HepG2 (cell line): ENCODE data around the gene SH3GL2. TPM values are rescaled to one million over a fixed set of nuclear protein-coding genes. Genes with fewer than 3 reads are reported as not detected.

Experiments
- ATAC-seq: fragments of 200-7000 bp; cut with Tn5 transposase; 3 replicates; pipeline ENCODE4 v1.9.1; 2020; ENCODE audit warnings: mild to moderate bottlenecking, moderate library complexity
- BruUV-seq: library from RNA; stranded (reverse); fragments of 400-500 nt; replicated peaks from 2 replicates; lab custom pipeline; 2021; lab: Mats Ljungman, UMichigan
- CTCF ChIA-PET: fragments of 300-600 bp; formaldehyde crosslinking; extraction: SDS; loops from one replicate; lab custom pipeline; 2021; ENCODE audit warnings: low total read pairs, inconsistent platforms, low intra/inter-chr PET ratio; lab: Yijun Ruan, JAX
- POLR2A ChIA-PET: fragments of 350-600 bp; sonication (Branson Sonifier 250); formaldehyde crosslinking; loops from one replicate; lab custom pipeline; 2020; ENCODE audit warnings: antibody characterized with exemption, inconsistent platforms; lab: Yijun Ruan, JAX
- DNase-seq: peaks from one replicate; pipeline ENCODE4 v3.0.0-alpha.2; 2015; ENCODE audit warnings: low spot score
- FAIRE-seq: peaks from 3 replicates; lab custom pipeline; 2011; peaks lifted over from hg19 to GRCh38; lab: Jason Lieb, UNC
- H2AFZ ChIP-seq: one replicate; pipeline ENCODE4 v1.6.1; 2011; ENCODE audit warnings: low read length, inconsistent platforms
- H3K27ac ChIP-seq: fragments of 300-600 bp; 3 replicates; pipeline ENCODE4 v1.8.0; 2011; ENCODE audit warnings: mixed run types, mild to moderate bottlenecking, mixed read lengths, low read length, inconsistent platforms; ENCODE audit not compliant: insufficient read depth; ENCODE audit errors: extremely low read length
- H3K27me3 ChIP-seq, 2 experiments: fragments of 200-600 bp in 1 of 2; 2 replicates in 1 of 2; 3 replicates in 1 of 2; pipeline versions ENCODE4 v1.6.0 to v1.8.0; 2011; ENCODE audit warnings: low read length in 2 of 2, mild to moderate bottlenecking in 2 of 2, moderate library complexity in 2 of 2, inconsistent platforms in 1 of 2; ENCODE audit not compliant: insufficient read depth in 2 of 2, control insufficient read depth in 1 of 2
- H3K36me3 ChIP-seq, 2 experiments: fragments of 200-600 bp in 1 of 2; replicated peaks in 1 of 2; 2 replicates in 1 of 2; 3 replicates in 1 of 2; pipeline versions ENCODE4 v1.5.1 to v1.8.0; 2011; ENCODE audit warnings: low read length in 2 of 2, inconsistent platforms in 1 of 2; ENCODE audit not compliant: insufficient read depth in 2 of 2, control insufficient read depth in 1 of 2
- H3K4me1 ChIP-seq: 2 replicates; pipeline ENCODE4 v1.5.1; 2012; ENCODE audit warnings: low read length, inconsistent platforms; ENCODE audit not compliant: insufficient read depth
- H3K4me2 ChIP-seq: 2 replicates; pipeline ENCODE4 v1.6.0; 2011; ENCODE audit warnings: low read depth, low read length, inconsistent platforms
- H3K4me3 ChIP-seq, 3 experiments: fragments of 200-600 bp in 1 of 3; sonication (generic), shearing (Covaris generic) in 1 of 3; replicated peaks in 1 of 3; 2 replicates each; pipeline ENCODE4 v1.5.1; 2011 to 2016; ENCODE audit warnings: low read length in 3 of 3, inconsistent platforms in 2 of 3, low read depth in 2 of 3, mild to moderate bottlenecking in 2 of 3, control low read depth in 1 of 3, mixed read lengths in 1 of 3; ENCODE audit not compliant: insufficient read depth in 1 of 3
- H3K79me2 ChIP-seq: one replicate; pipeline ENCODE4 v1.6.1; 2011; ENCODE audit warnings: low read length, inconsistent platforms; ENCODE audit not compliant: insufficient read depth
- H3K9ac ChIP-seq: 2 replicates; pipeline ENCODE4 v1.6.0; 2011; ENCODE audit warnings: mild to moderate bottlenecking, low read depth, low read length, inconsistent platforms; ENCODE audit not compliant: insufficient read depth
- H3K9me3 ChIP-seq: 2 replicates; pipeline ENCODE4 v1.5.1; 2012; ENCODE audit warnings: mild to moderate bottlenecking, low read length
- H4K20me1 ChIP-seq: 2 replicates; pipeline ENCODE4 v1.6.0; 2011; ENCODE audit warnings: inconsistent platforms, mild to moderate bottlenecking, low read length, moderate library complexity; ENCODE audit not compliant: insufficient read depth
- ATF7-NPFF ChIP-seq: sonication (generic); formaldehyde crosslinking; IDR thresholded peaks from 2 replicates; pipeline ENCODE4 v1.8.1; 2023; ENCODE audit warnings: mild to moderate bottlenecking, low read depth, missing genetic modification reagents, moderate library complexity
- FOXC1 ChIP-seq: sonication (generic); formaldehyde crosslinking; IDR thresholded peaks from 2 replicates; pipeline ENCODE4 v1.8.0; 2022; ENCODE audit warnings: mild to moderate bottlenecking, missing genetic modification reagents, borderline replicate concordance
- FOXO4 ChIP-seq: sonication (generic); formaldehyde crosslinking; conservative IDR thresholded peaks from 2 replicates; pipeline ENCODE4 v1.8.1; 2023; ENCODE audit warnings: missing genetic modification reagents
- MTA1 ChIP-seq: sonication (generic); formaldehyde crosslinking; IDR thresholded peaks from 2 replicates; pipeline ENCODE4 v1.4.0; 2020; ENCODE audit warnings: missing genetic modification reagents, mild to moderate bottlenecking, borderline replicate concordance
- NR2F1 ChIP-seq, 2 experiments: fragments of 450-650 bp in 1 of 2; formaldehyde crosslinking in 1 of 2; IDR thresholded peaks; 2 replicates each; pipeline versions ENCODE4 v1.5.0 to v1.6.1; 2016 to 2020; ENCODE audit warnings: mild to moderate bottlenecking in 1 of 2, missing compliant biosample characterization in 1 of 2, missing genetic modification reagents in 1 of 2, moderate library complexity in 1 of 2
- POLR2A ChIP-seq, 2 experiments: IDR thresholded peaks; 2 replicates each; pipeline ENCODE4 v1.6.1; 2011; ENCODE audit warnings: low read depth in 2 of 2, low read length in 2 of 2, mild to moderate bottlenecking in 1 of 2, moderate library complexity in 1 of 2; ENCODE audit not compliant: insufficient read depth in 1 of 2
- RFX5 ChIP-seq: IDR thresholded peaks from 2 replicates; pipeline ENCODE4 v1.6.1; 2011; ENCODE audit warnings: low read depth, low read length, improper control_type of control experiment
- SOX6 ChIP-seq, 2 experiments: fragments of 450-650 bp in 1 of 2; sonication (generic) in 1 of 2; formaldehyde crosslinking in 1 of 2; IDR thresholded peaks; 2 replicates each; pipeline versions ENCODE4 v1.4.0 to v1.6.1; 2017 to 2020; ENCODE audit warnings: antibody characterized with exemption in 1 of 2, mild to moderate bottlenecking in 1 of 2, missing genetic modification reagents in 1 of 2
- USF2 ChIP-seq, 2 experiments: sonication (generic) in 1 of 2; formaldehyde crosslinking in 1 of 2; IDR thresholded peaks; 2 replicates each; pipeline versions ENCODE4 v1.5.1 to v1.6.1; 2011 to 2020; ENCODE audit warnings: borderline replicate concordance in 1 of 2, low read depth in 1 of 2, low read length in 1 of 2, mild to moderate bottlenecking in 1 of 2, missing genetic modification reagents in 1 of 2, moderate library complexity in 1 of 2
- ZNF556 ChIP-seq: sonication (generic); formaldehyde crosslinking; IDR thresholded peaks from 2 replicates; pipeline ENCODE4 v1.4.0; 2020; ENCODE audit warnings: mild to moderate bottlenecking, missing genetic modification reagents, borderline replicate concordance
- ZNF737 ChIP-seq: sonication (generic); formaldehyde crosslinking; IDR thresholded peaks from 2 replicates; pipeline ENCODE4 v1.5.0; 2020; ENCODE audit warnings: missing genetic modification reagents, mild to moderate bottlenecking, borderline replicate concordance
- WGBS: methylation state at CpG from one replicate; pipeline ENCODE4 v1.1.6; 2017; ENCODE audit warnings: low lambda C conversion rate; 5-methylcytosine and 5-hydroxymethylcytosine counted together
- in situ Hi-C: cut with HindIII; loops from 2 replicates; pipeline ENCODE4 v1.10.0; 2017; ENCODE audit warnings: low pct_unique_long_range_greater_than_20kb; ENCODE audit not compliant: extremely low pct_ligation_motif_present
- intact Hi-C: fragments of 100-400 bp; cut with micrococcal nuclease; formaldehyde crosslinking; loops from one replicate; pipeline ENCODE4 v1.10.0; 2022; ENCODE audit not compliant: unreplicated experiment
- polyA plus RNA-seq, 8 experiments: library from polyadenylated mRNA; depleted of rRNA in 3 of 8; stranded (reverse) in 7 of 8; unstranded in 1 of 8; fragments of >200 nt; fragmentation: Illumina TruSeq in 4 of 8; extraction: Trizol in 4 of 8; gene quantifications; 2 replicates each; pipeline versions ENCODE4 v1.2.1 to v1.2.3, GENCODE V29; 2011 to 2016; ENCODE audit warnings: low read depth in 4 of 8, missing spikeins in 1 of 8, mixed read lengths in 1 of 8; ENCODE audit not compliant: insufficient read depth in 1 of 8
- total RNA-seq, 5 experiments: library from RNA; depleted of rRNA; stranded (reverse); fragments of >200 nt; fragmentation: Illumina TruSeq; extraction: Trizol; gene quantifications; 2 replicates each; pipeline ENCODE4 v1.2.3, GENCODE V29; 2016; ENCODE audit warnings: low read depth in 1 of 5

SH3GL2 gene
- total and polyA plus RNA-seq, 2 of the 13 experiments (the other 11 are each of a cell fraction or from before 2014, with no cell fraction given): 0.04 TPM; not detected in 1

GRCh38 chr9:17628624-17629023 is 49.8 kb downstream of the SH3GL2 start:
- Histone ChIP-seq H4K20me1 (no peaks in the 10 kb centered on the region), H3K79me2 (no peaks in the 10 kb centered on the region), H2AFZ (no peak overlapping the region), H3K4me2 (no peak overlapping the region), H3K36me3 (no peaks in the 10 kb centered on the region), H3K9me3 (no peaks in the 10 kb centered on the region), H3K4me1 (no peaks in the 10 kb centered on the region), H3K27ac (no peak overlapping the region), H3K27me3 (no peaks in the 10 kb centered on the region), H3K9ac (no peak overlapping the region), H3K4me3 (no peak overlapping the region)
- no peak for FAIRE-seq
- ChIA-PET CTCF (no interaction called here), POLR2A (no interaction called here)
- BruUV-seq: no TSS peak
- in situ Hi-C loops: no loop called here
- 2% methylated on average over 2 of the region's 2 CpGs for WGBS
- no peak for DNase-seq
- ATAC-seq: no peak
- TF ChIP-seq USF2 (IDR thresholded peaks at IDR 0.05; ENCODE audit: low read depth, low read length): no peak
- TF ChIP-seq USF2 (CRISPR knock-in tag; IDR thresholded peaks at IDR 0.05; ENCODE audit: borderline replicate concordance): no peak
- TF ChIP-seq FOXO4 (CRISPR knock-in tag): no peak
- no peak for TF ChIP-seq ZNF737 (CRISPR knock-in tag)
- no peak for TF ChIP-seq RFX5
- TF ChIP-seq SOX6 (IDR thresholded peaks at IDR 0.05): no peak
- TF ChIP-seq SOX6 (CRISPR knock-in tag; IDR thresholded peaks at IDR 0.05): no peak
- no peak for TF ChIP-seq NR2F1 (CRISPR knock-in tag; IDR thresholded peaks at IDR 0.05)
- no peak for TF ChIP-seq ATF7-NPFF
- TF ChIP-seq MTA1 (CRISPR knock-in tag): no peak
- no peak for TF ChIP-seq ZNF556
- no peak for TF ChIP-seq FOXC1 (CRISPR knock-in tag)
- TF ChIP-seq POLR2A (IDR thresholded peaks at IDR 0.05; ENCODE audit: insufficient read depth in 1 of 2, low read depth in 2 of 2, low read length in 2 of 2): no peak
- intact Hi-C loops: no loop called here
